Osteocyte (in vitro differentiated cells): ENCODE results near the gene NAA25. TPM values are rescaled to one million over a fixed set of nuclear protein-coding genes. Genes with fewer than 3 reads are reported as not detected.
"Not testable (repeated sequence)": the region's sequence is repeated elsewhere in the genome, so short reads cannot be mapped to it uniquely, and the experiment has no call there.

ENCODE experiments used
- DNase-seq: peaks from one replicate; pipeline ENCODE4 v3.0.0; 2021; ENCODE audit warnings: mixed read lengths; ENCODE audit not compliant: unreplicated experiment; ENCODE audit errors: extremely low spot score
- H3K27ac Mint-ChIP-seq: one replicate; pipeline ENCODE4 v1.8.0; 2021; ENCODE audit warnings: mild to moderate bottlenecking, mixed read lengths; ENCODE audit not compliant: unreplicated experiment
- H3K27me3 Mint-ChIP-seq: one replicate; pipeline ENCODE4 v1.8.0; 2021; ENCODE audit warnings: mixed read lengths; ENCODE audit not compliant: unreplicated experiment
- H3K36me3 Mint-ChIP-seq: one replicate; pipeline ENCODE4 v1.8.0; 2021; ENCODE audit warnings: mixed read lengths; ENCODE audit not compliant: unreplicated experiment
- H3K4me1 Mint-ChIP-seq: one replicate; pipeline ENCODE4 v1.8.0; 2021; ENCODE audit warnings: mixed read lengths; ENCODE audit not compliant: unreplicated experiment
- H3K4me3 Mint-ChIP-seq: one replicate; pipeline ENCODE4 v1.8.0; 2021; ENCODE audit warnings: mild to moderate bottlenecking, moderate library complexity, mixed read lengths; ENCODE audit not compliant: unreplicated experiment
- H3K9me3 Mint-ChIP-seq: one replicate; pipeline ENCODE4 v1.8.0; 2021; ENCODE audit warnings: mixed read lengths; ENCODE audit not compliant: unreplicated experiment
- CTCF ChIP-seq: fragments of 200-600 bp; sonication (generic); IDR thresholded peaks from 2 replicates; pipeline ENCODE4 v1.5.0; 2021; ENCODE audit warnings: antibody characterized with exemption, mild to moderate bottlenecking, moderate library complexity
- total RNA-seq: library from RNA; stranded (reverse); gene quantifications from 2 replicates; pipeline ENCODE4 v1.2.1, GENCODE V29; 2021

NAA25 gene
- total RNA-seq, 1 donor from 2014 or later, result 22.7 TPM

- H3K27me3 Mint-ChIP-seq, result no peaks in the 10 kb centered on the region
- no peak for DNase-seq
- no peak for TF ChIP-seq CTCF
- H3K36me3 Mint-ChIP-seq, result peaks cover 3% of the 10 kb centered on the region
- no peak overlapping the region for H3K4me3 Mint-ChIP-seq
- H3K4me1 Mint-ChIP-seq, result peaks cover 30% of the 10 kb centered on the region
- H3K9me3 Mint-ChIP-seq, result no peaks in the 10 kb centered on the region
- H3K27ac Mint-ChIP-seq, result no peak overlapping the region
Measured at GRCh38 chr12:112007945-112008344, 100.6 kb downstream of the NAA25 start.

DNA sequence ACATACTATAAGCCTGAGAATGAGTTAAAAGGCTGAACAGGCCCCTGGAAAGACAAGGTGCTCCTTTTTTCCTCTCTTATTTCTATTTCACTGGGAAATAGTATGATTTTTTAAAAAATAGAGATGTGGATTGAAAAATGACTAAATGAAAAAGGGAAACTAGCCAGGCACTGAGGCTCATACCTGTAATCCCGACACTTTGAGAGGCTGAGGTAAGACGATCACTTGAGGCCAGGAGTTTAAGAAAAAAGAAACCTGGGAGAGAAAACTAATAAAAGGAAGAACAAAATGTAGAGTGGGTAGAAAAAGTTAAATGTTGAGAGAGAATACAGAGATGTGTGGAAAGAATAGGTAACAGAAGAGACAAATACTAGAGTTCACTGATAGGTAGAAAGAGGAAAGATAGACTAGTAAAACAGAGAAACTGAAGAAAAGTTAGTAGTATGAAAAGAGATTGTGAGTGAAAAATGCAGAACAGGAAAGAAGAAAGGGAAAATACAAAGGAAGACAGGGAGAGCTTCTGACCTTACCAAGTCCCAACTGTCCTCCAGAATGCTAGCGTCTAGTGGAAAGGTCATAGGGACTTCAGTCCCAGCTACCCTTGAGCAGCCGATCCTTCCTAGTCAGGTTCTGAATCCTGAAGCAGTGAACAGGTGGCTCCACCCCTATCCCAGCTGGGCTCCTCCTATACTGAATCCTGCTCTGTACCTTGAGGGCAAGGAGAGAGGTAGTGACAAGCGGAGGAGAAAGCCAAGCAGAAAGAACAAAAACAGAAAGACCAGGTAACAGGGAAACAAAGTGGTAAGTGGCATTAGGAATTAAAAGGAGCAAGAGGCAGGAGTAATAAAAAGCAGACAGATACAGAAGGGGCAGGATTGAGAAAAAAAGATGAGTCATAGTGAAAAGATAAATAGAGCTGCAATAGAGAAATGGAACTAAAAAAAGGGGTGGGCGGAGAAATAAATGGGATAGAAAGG is 102.9 kb downstream of the NAA25 start:
- TF ChIP-seq CTCF, result no peak
- Mint-ChIP-seq H3K4me1 (peaks cover 15% of the 10 kb centered on the region), H3K9me3 (no peaks in the 10 kb centered on the region), H3K27ac (peak overlapping the region; percentile 70), H3K4me3 (peak overlapping the region; percentile 18), H3K36me3 (peaks cover 9% of the 10 kb centered on the region), H3K27me3 (no peaks in the 10 kb centered on the region)
- DNase-seq, result no peak

GRCh38 chr12:112004041-112004440 is 104.5 kb downstream of the NAA25 start:
- Mint-ChIP-seq H3K4me3 (no peak overlapping the region), H3K36me3 (peaks cover 11% of the 10 kb centered on the region), H3K9me3 (no peaks in the 10 kb centered on the region), H3K27ac (no peak overlapping the region), H3K4me1 (peaks cover 15% of the 10 kb centered on the region), H3K27me3 (no peaks in the 10 kb centered on the region)
- no peak for TF ChIP-seq CTCF
- DNase-seq, result no peak

DNA sequence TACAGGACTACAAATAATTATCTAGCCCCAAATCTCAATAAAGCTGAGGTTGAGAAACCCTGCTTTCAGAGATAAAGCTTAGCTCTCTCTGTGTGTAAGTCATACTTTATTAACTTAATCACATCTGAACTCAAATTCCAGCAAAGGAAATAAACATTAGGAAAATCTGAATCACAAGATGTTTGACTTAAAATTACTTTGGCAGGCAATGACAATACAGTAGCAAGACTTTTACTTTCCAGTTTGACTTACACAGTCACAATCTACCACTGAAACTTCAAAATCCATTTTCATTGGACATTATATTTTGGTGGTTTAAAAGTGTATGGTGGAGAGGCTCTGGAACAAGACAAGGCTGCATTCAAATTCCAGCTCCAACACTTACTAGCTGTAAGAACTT is 107.0 kb downstream of the NAA25 start:
- peaks cover 11% of the 10 kb centered on the region for H3K36me3 Mint-ChIP-seq
- no peak for DNase-seq
- no peak for TF ChIP-seq CTCF
- no peak overlapping the region for H3K27ac Mint-ChIP-seq
- H3K27me3 Mint-ChIP-seq, result no peaks in the 10 kb centered on the region
- H3K9me3 Mint-ChIP-seq, result no peaks in the 10 kb centered on the region
- H3K4me1 Mint-ChIP-seq, result peaks cover 15% of the 10 kb centered on the region
- no peak overlapping the region for H3K4me3 Mint-ChIP-seq

DNA sequence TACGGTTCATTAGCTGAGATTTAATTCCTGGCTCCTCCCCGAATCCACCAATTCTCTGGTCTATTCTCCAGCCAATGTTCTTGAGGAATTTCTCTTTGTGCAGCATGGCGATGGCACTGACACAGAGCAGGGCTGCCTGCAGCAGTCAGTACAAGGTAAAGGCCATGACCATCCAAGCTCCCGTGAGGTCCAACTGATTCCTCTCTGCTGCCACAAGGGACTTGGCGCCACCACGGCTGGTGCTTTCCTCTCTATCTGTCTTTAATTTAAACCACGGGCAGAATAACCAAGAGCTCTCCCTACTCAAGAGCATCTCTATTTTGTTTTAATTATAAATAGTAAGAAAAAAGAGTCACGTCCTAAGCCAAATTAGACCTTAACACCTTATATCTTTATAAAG is 107.8 kb downstream of the NAA25 start:
- no peaks in the 10 kb centered on the region for H3K9me3 Mint-ChIP-seq
- H3K4me3 Mint-ChIP-seq, result no peak overlapping the region
- DNase-seq, result no peak
- peaks cover 8% of the 10 kb centered on the region for H3K4me1 Mint-ChIP-seq
- peaks cover 11% of the 10 kb centered on the region for H3K36me3 Mint-ChIP-seq
- no peak for TF ChIP-seq CTCF
- H3K27me3 Mint-ChIP-seq, result no peaks in the 10 kb centered on the region
- no peak overlapping the region for H3K27ac Mint-ChIP-seq

GRCh38 chr12:111999129-111999528 is 109.5 kb downstream of the NAA25 start:
- not testable (repeated sequence) for H3K27me3 Mint-ChIP-seq, H3K9me3 Mint-ChIP-seq, DNase-seq, H3K27ac Mint-ChIP-seq, H3K4me3 Mint-ChIP-seq, H3K4me1 Mint-ChIP-seq
- peaks cover 11% of the 10 kb centered on the region for H3K36me3 Mint-ChIP-seq
